Measurements from ENCODE around the gene TENT5C. TPM values are rescaled to one million over a fixed set of nuclear protein-coding genes. Genes with fewer than 3 reads are reported as not detected.

The TENT5C gene
- total and polyA plus RNA-seq, 10 of the 15 experiments (the other 5 are each of a cell fraction or from before 2014, with no cell fraction given) = 0.19 to 2.4 (median 0.78) TPM

DNA sequence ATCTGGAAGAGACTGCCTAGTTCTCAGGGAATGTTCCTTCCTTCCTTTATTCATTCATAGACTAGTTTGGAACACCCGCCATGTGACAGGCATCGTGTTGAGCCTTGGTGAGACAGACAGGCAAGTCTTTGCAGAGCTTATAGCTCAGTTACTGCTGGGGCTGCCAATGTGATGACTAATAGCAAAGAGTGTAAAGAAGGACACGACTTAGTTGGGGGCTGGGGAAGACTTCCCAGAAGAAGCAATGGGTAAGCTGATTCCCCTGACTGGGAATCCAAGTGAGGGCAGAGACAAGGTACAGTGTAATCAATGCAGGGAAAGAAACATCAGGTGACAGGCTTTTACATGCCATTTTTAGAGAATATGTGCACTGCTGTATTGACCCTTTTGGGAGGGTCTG is 51.2 kb downstream of the TENT5C start:
- Histone ChIP-seq H2AFZ (ENCODE audit: control insufficient read depth, low read depth, low read length) (no peak overlapping the region), H3K27ac (ENCODE audit: control insufficient read depth, insufficient read depth) (0 out of 2 replicates have a peak overlapping the region, but pooled peaks have one; percentile 38), H3K4me3 (no peak overlapping the region), H3K9ac (ENCODE audit: control insufficient read depth, insufficient read depth, low read length) (no peak overlapping the region), H3K9me3 (replicated peaks; ENCODE audit: control insufficient read depth, insufficient read depth, low read length) (peaks cover 5% of the 10 kb centered on the region; the same call in 2 of the 3 replicates), H4K20me1 (ENCODE audit: control insufficient read depth, insufficient read depth) (no peaks in the 10 kb centered on the region), H3K27me3 (replicated peaks in 1 of 2; ENCODE audit: control insufficient read depth in 2 of 2, insufficient read depth in 2 of 2, low read length in 1 of 2) (no peaks in the 10 kb centered on the region; a peak in 1 of 4 replicates), H3K79me2 (ENCODE audit: control insufficient read depth, insufficient read depth, low read length) (no peaks in the 10 kb centered on the region), H3K4me2 (ENCODE audit: control insufficient read depth, insufficient read depth) (no peak overlapping the region), H3K4me1 (ENCODE audit: control insufficient read depth, insufficient read depth, low read length) (peaks cover 76% of the 10 kb centered on the region), H3K36me3 (ENCODE audit: control insufficient read depth in 2 of 2, insufficient read depth in 2 of 2, low read length in 1 of 2) (no peaks in the 10 kb centered on the region)
- no TSS peak for BruUV-seq (replicated peaks)
- WGBS (ENCODE audit: insufficient coverage, insufficient replicate concordance, low lambda C conversion rate, missing lambda C conversion rate) = 53% methylated on average over 3 of the region's 3 CpGs
- ChIA-PET RAD21 (ENCODE audit: unreplicated experiment) (no interaction called here), SMC1A (ENCODE audit: uncharacterized antibody, unreplicated experiment) (interaction anchor here (0.7 to 1.9 kb wide), 5 partner anchors 20 to 1484 kb away, joined by 3 to 4 read pairs (median 3); no protein-coding TSS in a partner anchor), POLR2A (interaction anchor here (0.6 kb wide), 1 partner anchor 30 kb away, joined by 3 read pairs; no protein-coding TSS in a partner anchor), CTCF (interaction anchor here (1.3 kb wide), 1 partner anchor 13 kb away, joined by 5 read pairs; no protein-coding TSS in a partner anchor)
- DNase-seq (ENCODE audit: low read depth, low spot score) (no peak), FAIRE-seq (no peak), ATAC-seq (no peak)
- in situ Hi-C loops (cut with MboI) = loop anchor here (25.0 kb wide), 1 partner anchor 1095 kb away; the partner anchor contains the start of gene CD58
- intact Hi-C loops (cut with micrococcal nuclease; ENCODE audit: unreplicated experiment) = loop anchor here (5.0 kb wide), 1 partner anchor 290 kb away; the partner anchor contains the start of gene MAN1A2
- TF ChIP-seq FOXM1 (IDR thresholded peaks at IDR 0.05; ENCODE audit: low read depth, low read length) (no peak), SIX5 (IDR thresholded peaks at IDR 0.05; ENCODE audit: low read depth, low read length, severe bottlenecking) (no peak), DPF2 (IDR thresholded peaks at IDR 0.05) (no peak), NR2C1 (IDR thresholded peaks at IDR 0.05) (no peak), SREBF1 (IDR thresholded peaks at IDR 0.05; ENCODE audit: low read length) (no peak), KAT2A (conservative IDR thresholded peaks at IDR 0.05; ENCODE audit: control insufficient read depth, low read depth, low read length) (no peak), SIN3A (IDR thresholded peaks at IDR 0.05; ENCODE audit: low read depth, low read length) (no peak), TAF1 (IDR thresholded peaks at IDR 0.05; ENCODE audit: borderline replicate concordance, low read depth, low read length) (no peak), PBX3 (IDR thresholded peaks at IDR 0.05; ENCODE audit: insufficient replicate concordance, low read depth, low read length) (no peak), LARP7 (IDR thresholded peaks at IDR 0.05) (no peak), BRCA1 (IDR thresholded peaks at IDR 0.05; ENCODE audit: low read depth, low read length) (no peak), BHLHE40 (IDR thresholded peaks at IDR 0.05; ENCODE audit: borderline replicate concordance in 1 of 2, low read depth in 2 of 2, low read length in 1 of 2) (no peak), TCF7 (IDR thresholded peaks at IDR 0.05; ENCODE audit: borderline replicate concordance) (no peak), SUZ12 (IDR thresholded peaks at IDR 0.05; ENCODE audit: unreplicated experiment) (no peak), CBFB (IDR thresholded peaks at IDR 0.05; ENCODE audit: low read depth) (no peak), EP300 (IDR thresholded peaks at IDR 0.05; ENCODE audit: borderline replicate concordance in 1 of 2, control insufficient read depth in 1 of 2, low read depth in 2 of 2, low read length in 2 of 2) (no peak), SREBF2 (IDR thresholded peaks at IDR 0.05; ENCODE audit: low read length) (no peak)
- TF ChIP-seq, protein P1, sequence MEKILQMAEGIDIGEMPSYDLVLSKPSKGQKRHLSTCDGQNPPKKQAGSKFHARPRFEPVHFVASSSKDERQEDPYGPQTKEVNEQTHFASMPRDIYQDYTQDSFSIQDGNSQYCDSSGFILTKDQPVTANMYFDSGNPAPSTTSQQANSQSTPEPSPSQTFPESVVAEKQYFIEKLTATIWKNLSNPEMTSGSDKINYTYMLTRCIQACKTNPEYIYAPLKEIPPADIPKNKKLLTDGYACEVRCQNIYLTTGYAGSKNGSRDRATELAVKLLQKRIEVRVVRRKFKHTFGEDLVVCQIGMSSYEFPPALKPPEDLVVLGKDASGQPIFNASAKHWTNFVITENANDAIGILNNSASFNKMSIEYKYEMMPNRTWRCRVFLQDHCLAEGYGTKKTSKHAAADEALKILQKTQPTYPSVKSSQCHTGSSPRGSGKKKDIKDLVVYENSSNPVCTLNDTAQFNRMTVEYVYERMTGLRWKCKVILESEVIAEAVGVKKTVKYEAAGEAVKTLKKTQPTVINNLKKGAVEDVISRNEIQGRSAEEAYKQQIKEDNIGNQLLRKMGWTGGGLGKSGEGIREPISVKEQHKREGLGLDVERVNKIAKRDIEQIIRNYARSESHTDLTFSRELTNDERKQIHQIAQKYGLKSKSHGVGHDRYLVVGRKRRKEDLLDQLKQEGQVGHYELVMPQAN (conservative IDR thresholded peaks at IDR 0.05) = no peak

Data from GM12878 (cell line).